OCI-LY1 (cell line): ENCODE data around the gene ATP1A4.

ENCODE experiments used
- H2AFZ ChIP-seq: fragments of 200-600 bp; sonication (generic), shearing (Covaris generic); 2 replicates; pipeline ENCODE4 v1.6.0; 2014; ENCODE audit warnings: antibody characterized with exemption, mild to moderate bottlenecking, low read length
- H3F3A ChIP-seq: fragments of 200-600 bp; sonication (generic), shearing (Covaris generic); 2 replicates; pipeline ENCODE4 v1.6.0; 2014; ENCODE audit warnings: mild to moderate bottlenecking, antibody characterized with exemption, low read length, moderate library complexity; ENCODE audit not compliant: insufficient read depth
- H3K27ac ChIP-seq: fragments of 200-600 bp; sonication (generic); 2 replicates; pipeline ENCODE4 v1.5.1; 2014; ENCODE audit warnings: low read length, mixed run types, mild to moderate bottlenecking, low read depth; ENCODE audit not compliant: poor library complexity, severe bottlenecking
- H3K27me3 ChIP-seq: fragments of 200-600 bp; sonication (generic); 2 replicates; pipeline ENCODE4 v1.6.0; 2014; ENCODE audit warnings: antibody characterized with exemption, mild to moderate bottlenecking, low read length, moderate library complexity; ENCODE audit not compliant: insufficient read depth
- H3K36me3 ChIP-seq: fragments of 200-600 bp; sonication (generic); 2 replicates; pipeline ENCODE4 v1.6.1; 2014; ENCODE audit warnings: mild to moderate bottlenecking, antibody characterized with exemption, low read length, moderate library complexity, mixed read lengths; ENCODE audit not compliant: insufficient read depth
- H3K4me1 ChIP-seq: fragments of 200-600 bp; sonication (generic); 2 replicates; pipeline ENCODE4 v1.5.1; 2014; ENCODE audit warnings: mild to moderate bottlenecking, low read length, moderate library complexity; ENCODE audit not compliant: insufficient read depth, severe bottlenecking
- H3K4me2 ChIP-seq: fragments of 200-600 bp; sonication (generic), shearing (Covaris generic); 2 replicates; pipeline ENCODE4 v1.6.1; 2014; ENCODE audit warnings: low read length
- H3K4me3 ChIP-seq: fragments of 200-600 bp; sonication (generic); 2 replicates; pipeline ENCODE4 v1.5.1; 2014; ENCODE audit warnings: low read length, low read depth, mild to moderate bottlenecking, mixed read lengths; ENCODE audit not compliant: poor library complexity, severe bottlenecking
- H3K79me2 ChIP-seq: fragments of 200-600 bp; shearing (Covaris generic); 2 replicates; pipeline ENCODE4 v1.6.1; 2016; ENCODE audit warnings: mixed run types, low read length, mixed read lengths; ENCODE audit not compliant: insufficient read depth
- H3K9ac ChIP-seq: fragments of 200-600 bp; sonication (generic), shearing (Covaris generic); 2 replicates; pipeline ENCODE4 v1.6.1; 2014; ENCODE audit warnings: mild to moderate bottlenecking, low read length, mixed read lengths
- H3K9me2 ChIP-seq: fragments of 200-600 bp; sonication (generic), shearing (Covaris generic); 2 replicates; pipeline ENCODE4 v1.6.1; 2014; ENCODE audit warnings: low read depth, mild to moderate bottlenecking, low read length, mixed read lengths
- H3K9me3 ChIP-seq: fragments of 200-600 bp; shearing (Covaris generic); 2 replicates; pipeline ENCODE4 v1.6.1; 2014; ENCODE audit warnings: low read length, mixed read lengths
- H4K20me1 ChIP-seq: fragments of 200-600 bp; sonication (generic), shearing (Covaris generic); 2 replicates; pipeline ENCODE4 v1.6.0; 2016; ENCODE audit warnings: mild to moderate bottlenecking, low read length; ENCODE audit not compliant: insufficient read depth
- EZH2 ChIP-seq: fragments of 200-600 bp; sonication (generic), shearing (Covaris generic); IDR thresholded peaks from 2 replicates; pipeline ENCODE4 v1.8.0; 2017; ENCODE audit warnings: borderline replicate concordance, mixed run types, mild to moderate bottlenecking, antibody characterized with exemption, low read length, moderate library complexity, mixed read lengths
- TF ChIP-seq, protein P1 (sequence below): fragments of 200-600 bp; sonication (generic), shearing (Covaris generic); IDR thresholded peaks from 2 replicates; pipeline ENCODE4 v1.5.1; 2017; ENCODE audit warnings: mild to moderate bottlenecking, antibody characterized with exemption, low read length, moderate library complexity, mixed read lengths

ATP1A4 gene

DNA sequence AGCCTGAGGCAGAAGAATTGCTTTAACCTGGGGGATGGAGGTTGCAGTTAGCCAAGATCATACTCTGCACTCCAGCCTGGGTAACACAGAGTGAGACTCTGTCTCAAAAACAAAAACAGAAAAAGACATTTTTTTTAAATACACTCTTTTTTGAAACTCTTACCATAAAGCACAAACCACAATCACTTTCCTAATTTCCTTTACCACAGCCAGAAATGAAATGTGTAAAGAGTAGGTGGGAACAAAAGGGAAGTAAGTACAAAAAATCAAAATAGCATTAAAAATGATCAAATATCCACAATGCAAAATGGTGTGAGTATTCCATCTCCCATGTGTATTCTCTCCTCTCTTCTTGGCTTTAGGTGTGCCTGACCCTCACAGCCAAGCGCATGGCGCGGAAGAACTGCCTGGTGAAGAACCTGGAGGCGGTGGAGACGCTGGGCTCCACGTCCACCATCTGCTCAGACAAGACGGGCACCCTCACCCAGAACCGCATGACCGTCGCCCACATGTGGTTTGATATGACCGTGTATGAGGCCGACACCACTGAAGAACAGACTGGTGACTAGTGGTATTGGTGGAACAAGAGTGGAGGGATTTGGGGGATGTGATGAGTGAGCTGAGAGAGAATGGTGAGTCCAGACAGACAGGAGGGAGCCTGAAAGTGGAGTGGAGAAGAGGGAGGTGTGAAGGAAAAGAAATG, 14.9 kb downstream of the ATP1A4 start:
- Histone ChIP-seq H3K4me3 (no peak overlapping the region), H3K79me2 (no peaks in the 10 kb centered on the region), H3K9me3 (no peaks in the 10 kb centered on the region), H3K9me2 (no peaks in the 10 kb centered on the region), H2AFZ (no peak overlapping the region), H3F3A (no peaks in the 10 kb centered on the region), H3K36me3 (no peaks in the 10 kb centered on the region), H3K27me3 (no peaks in the 10 kb centered on the region; the same call in 1 of the 2 replicates), H3K9ac (no peak overlapping the region), H3K27ac (no peak overlapping the region), H3K4me1 (peaks cover 4% of the 10 kb centered on the region), H4K20me1 (no peaks in the 10 kb centered on the region), H3K4me2 (no peak overlapping the region)
- no peak for TF ChIP-seq EZH2

DNA sequence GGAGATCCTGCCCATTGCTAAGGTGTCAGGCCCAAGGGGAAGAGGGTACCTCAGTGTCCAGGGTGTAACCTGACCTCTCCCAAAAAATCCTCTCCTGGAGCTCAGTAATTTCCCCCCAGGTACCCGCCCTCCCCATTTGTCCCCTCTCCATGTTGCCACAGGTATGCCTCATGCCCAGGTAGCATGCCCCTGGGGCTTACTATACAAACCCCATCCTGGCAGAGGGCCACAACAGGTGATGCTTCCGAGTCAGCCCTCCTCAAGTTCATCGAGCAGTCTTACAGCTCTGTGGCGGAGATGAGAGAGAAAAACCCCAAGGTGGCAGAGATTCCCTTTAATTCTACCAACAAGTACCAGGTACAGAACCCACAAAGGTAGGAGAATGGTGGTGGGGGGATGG, 15.7 kb downstream of the ATP1A4 start:
- Histone ChIP-seq H3K4me1 (peaks cover 4% of the 10 kb centered on the region), H4K20me1 (no peaks in the 10 kb centered on the region), H2AFZ (no peak overlapping the region), H3K27me3 (no peaks in the 10 kb centered on the region; the same call in 1 of the 2 replicates), H3F3A (no peaks in the 10 kb centered on the region), H3K4me2 (no peak overlapping the region), H3K9ac (no peak overlapping the region), H3K36me3 (no peaks in the 10 kb centered on the region), H3K9me2 (no peaks in the 10 kb centered on the region), H3K4me3 (no peak overlapping the region), H3K79me2 (no peaks in the 10 kb centered on the region), H3K9me3 (no peaks in the 10 kb centered on the region), H3K27ac (no peak overlapping the region)
- TF ChIP-seq EZH2, result no peak
- TF ChIP-seq, protein P1, sequence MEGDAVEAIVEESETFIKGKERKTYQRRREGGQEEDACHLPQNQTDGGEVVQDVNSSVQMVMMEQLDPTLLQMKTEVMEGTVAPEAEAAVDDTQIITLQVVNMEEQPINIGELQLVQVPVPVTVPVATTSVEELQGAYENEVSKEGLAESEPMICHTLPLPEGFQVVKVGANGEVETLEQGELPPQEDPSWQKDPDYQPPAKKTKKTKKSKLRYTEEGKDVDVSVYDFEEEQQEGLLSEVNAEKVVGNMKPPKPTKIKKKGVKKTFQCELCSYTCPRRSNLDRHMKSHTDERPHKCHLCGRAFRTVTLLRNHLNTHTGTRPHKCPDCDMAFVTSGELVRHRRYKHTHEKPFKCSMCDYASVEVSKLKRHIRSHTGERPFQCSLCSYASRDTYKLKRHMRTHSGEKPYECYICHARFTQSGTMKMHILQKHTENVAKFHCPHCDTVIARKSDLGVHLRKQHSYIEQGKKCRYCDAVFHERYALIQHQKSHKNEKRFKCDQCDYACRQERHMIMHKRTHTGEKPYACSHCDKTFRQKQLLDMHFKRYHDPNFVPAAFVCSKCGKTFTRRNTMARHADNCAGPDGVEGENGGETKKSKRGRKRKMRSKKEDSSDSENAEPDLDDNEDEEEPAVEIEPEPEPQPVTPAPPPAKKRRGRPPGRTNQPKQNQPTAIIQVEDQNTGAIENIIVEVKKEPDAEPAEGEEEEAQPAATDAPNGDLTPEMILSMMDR, result no peak

DNA sequence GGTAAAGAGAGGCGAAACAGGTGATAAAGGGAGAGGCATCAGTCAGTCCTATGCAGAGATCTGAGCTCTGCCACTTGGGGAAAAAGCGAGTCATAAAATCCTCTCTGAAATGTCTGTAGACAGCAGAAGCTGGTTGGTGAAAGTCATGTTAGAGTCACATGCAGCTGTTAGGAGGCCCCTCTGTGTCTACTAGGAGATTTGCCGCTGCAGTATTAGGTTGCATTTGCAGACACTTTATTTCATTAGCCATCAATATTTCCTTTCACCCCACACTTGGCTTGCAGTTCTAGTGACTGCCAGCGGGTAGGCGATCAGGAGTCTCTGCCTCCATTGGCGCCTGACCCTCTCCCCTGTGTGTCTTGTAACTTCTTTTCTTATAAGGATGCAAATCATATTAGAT, 16.2 kb downstream of the ATP1A4 start:
- no peak overlapping the region for H3K4me2 ChIP-seq
- H3K9me3 ChIP-seq, result no peaks in the 10 kb centered on the region
- peaks cover 4% of the 10 kb centered on the region for H3K4me1 ChIP-seq

More for the DNA sequence above, 16.2 kb downstream of the ATP1A4 start:
- no peak for TF ChIP-seq EZH2
- TF ChIP-seq, protein P1, result no peak
- H3K27ac ChIP-seq, result no peak overlapping the region
- H3K27me3 ChIP-seq, result no peaks in the 10 kb centered on the region; the same call in 1 of the 2 replicates
- no peak overlapping the region for H3K4me3 ChIP-seq
- H3F3A ChIP-seq, result no peaks in the 10 kb centered on the region
- H3K36me3 ChIP-seq, result no peaks in the 10 kb centered on the region
- H3K79me2 ChIP-seq, result no peaks in the 10 kb centered on the region
- no peak overlapping the region for H3K9ac ChIP-seq
- no peak overlapping the region for H2AFZ ChIP-seq
- H3K9me2 ChIP-seq, result no peaks in the 10 kb centered on the region
- no peaks in the 10 kb centered on the region for H4K20me1 ChIP-seq
